Measurements from ENCODE around the gene PLD5.
"Not testable (repeated sequence)": the region's sequence is repeated elsewhere in the genome, so short reads cannot be mapped to it uniquely, and the experiment has no call there.

PLD5 gene

GRCh38 chr1:242219905-242220304 is 304.6 kb downstream of the PLD5 start:
- Histone ChIP-seq H3K27ac (ENCODE audit: low read depth, low read length, poor library complexity, severe bottlenecking) (no peak overlapping the region), H3K4me3 (ENCODE audit: low read depth, low read length, poor library complexity, severe bottlenecking) (no peak overlapping the region), H3F3A (ENCODE audit: insufficient read depth, low read length) (no peaks in the 10 kb centered on the region), H3K4me1 (ENCODE audit: insufficient read depth, low read length, severe bottlenecking) (no peaks in the 10 kb centered on the region), H3K9me2 (ENCODE audit: low read depth, low read length) (no peaks in the 10 kb centered on the region), H4K20me1 (ENCODE audit: insufficient read depth, low read length) (no peaks in the 10 kb centered on the region), H3K9ac (ENCODE audit: low read length) (no peak overlapping the region), H3K79me2 (ENCODE audit: insufficient read depth, low read length) (no peaks in the 10 kb centered on the region), H2AFZ (ENCODE audit: low read length) (no peak overlapping the region), H3K36me3 (ENCODE audit: insufficient read depth, low read length) (no peaks in the 10 kb centered on the region), H3K27me3 (ENCODE audit: insufficient read depth, low read length) (no peaks in the 10 kb centered on the region), H3K9me3 (ENCODE audit: low read length) (no peaks in the 10 kb centered on the region), H3K4me2 (ENCODE audit: low read length) (no peak overlapping the region)
- TF ChIP-seq EZH2 (IDR thresholded peaks at IDR 0.05; ENCODE audit: borderline replicate concordance, low read length) = no peak
- no peak for TF ChIP-seq CTCF (IDR thresholded peaks at IDR 0.05; ENCODE audit: low read length)

GRCh38 chr1:242219298-242219901 is 305.1 kb downstream of the PLD5 start:
- Histone ChIP-seq H3K4me2 (ENCODE audit: low read length) (no peak overlapping the region), H3K27ac (ENCODE audit: low read depth, low read length, poor library complexity, severe bottlenecking) (no peak overlapping the region)

GRCh38 chr1:242216368-242216767 is 308.1 kb downstream of the PLD5 start:
- Histone ChIP-seq H3K27ac (ENCODE audit: low read depth, low read length, poor library complexity, severe bottlenecking) (no peak overlapping the region), H3K4me3 (ENCODE audit: low read depth, low read length, poor library complexity, severe bottlenecking) (no peak overlapping the region), H3K9ac (ENCODE audit: low read length) (no peak overlapping the region), H2AFZ (ENCODE audit: low read length) (no peak overlapping the region), H3K27me3 (ENCODE audit: insufficient read depth, low read length) (no peaks in the 10 kb centered on the region), H3K4me2 (ENCODE audit: low read length) (no peak overlapping the region), H3K9me2 (ENCODE audit: low read depth, low read length) (no peaks in the 10 kb centered on the region), H3K9me3 (ENCODE audit: low read length) (no peaks in the 10 kb centered on the region), H4K20me1 (ENCODE audit: insufficient read depth, low read length) (no peaks in the 10 kb centered on the region), H3K4me1 (ENCODE audit: insufficient read depth, low read length, severe bottlenecking) (no peaks in the 10 kb centered on the region), H3K79me2 (ENCODE audit: insufficient read depth, low read length) (no peaks in the 10 kb centered on the region), H3K36me3 (ENCODE audit: insufficient read depth, low read length) (no peaks in the 10 kb centered on the region), H3F3A (ENCODE audit: insufficient read depth, low read length) (no peaks in the 10 kb centered on the region)
- TF ChIP-seq EZH2 (IDR thresholded peaks at IDR 0.05; ENCODE audit: borderline replicate concordance, low read length) = no peak
- no peak for TF ChIP-seq CTCF (IDR thresholded peaks at IDR 0.05; ENCODE audit: low read length)

More at GRCh38 chr1:242219298-242219901, 305.1 kb downstream of the PLD5 start:
- H4K20me1 ChIP-seq (ENCODE audit: insufficient read depth, low read length) = no peaks in the 10 kb centered on the region
- H3K27me3 ChIP-seq (ENCODE audit: insufficient read depth, low read length) = no peaks in the 10 kb centered on the region
- H3K79me2 ChIP-seq (ENCODE audit: insufficient read depth, low read length) = no peaks in the 10 kb centered on the region
- no peak overlapping the region for H2AFZ ChIP-seq (ENCODE audit: low read length)
- no peak overlapping the region for H3K9ac ChIP-seq (ENCODE audit: low read length)
- H3F3A ChIP-seq (ENCODE audit: insufficient read depth, low read length) = no peaks in the 10 kb centered on the region
- no peaks in the 10 kb centered on the region for H3K4me1 ChIP-seq (ENCODE audit: insufficient read depth, low read length, severe bottlenecking)
- no peak overlapping the region for H3K4me3 ChIP-seq (ENCODE audit: low read depth, low read length, poor library complexity, severe bottlenecking)
- no peaks in the 10 kb centered on the region for H3K9me2 ChIP-seq (ENCODE audit: low read depth, low read length)
- H3K36me3 ChIP-seq (ENCODE audit: insufficient read depth, low read length) = no peaks in the 10 kb centered on the region
- TF ChIP-seq EZH2 (IDR thresholded peaks at IDR 0.05; ENCODE audit: borderline replicate concordance, low read length) (no peak), CTCF (IDR thresholded peaks at IDR 0.05; ENCODE audit: low read length) (no peak)
- H3K9me3 ChIP-seq (ENCODE audit: low read length) = no peaks in the 10 kb centered on the region

GRCh38 chr1:242214455-242214854 is 310.0 kb downstream of the PLD5 start:
- not testable (repeated sequence) for H2AFZ ChIP-seq (ENCODE audit: low read length); H4K20me1 ChIP-seq (ENCODE audit: insufficient read depth, low read length); H3K9ac ChIP-seq (ENCODE audit: low read length); H3K9me2 ChIP-seq (ENCODE audit: low read depth, low read length); H3K27ac ChIP-seq (ENCODE audit: low read depth, low read length, poor library complexity, severe bottlenecking); H3K4me1 ChIP-seq (ENCODE audit: insufficient read depth, low read length, severe bottlenecking); H3K9me3 ChIP-seq (ENCODE audit: low read length); H3K4me3 ChIP-seq (ENCODE audit: low read depth, low read length, poor library complexity, severe bottlenecking); H3K27me3 ChIP-seq (ENCODE audit: insufficient read depth, low read length); H3K36me3 ChIP-seq (ENCODE audit: insufficient read depth, low read length); H3K79me2 ChIP-seq (ENCODE audit: insufficient read depth, low read length); H3K4me2 ChIP-seq (ENCODE audit: low read length); H3F3A ChIP-seq (ENCODE audit: insufficient read depth, low read length)

- not testable (repeated sequence) for H3F3A ChIP-seq (ENCODE audit: insufficient read depth, low read length); H3K9me2 ChIP-seq (ENCODE audit: low read depth, low read length); H3K9ac ChIP-seq (ENCODE audit: low read length); H3K9me3 ChIP-seq (ENCODE audit: low read length); H3K27ac ChIP-seq (ENCODE audit: low read depth, low read length, poor library complexity, severe bottlenecking); H3K4me1 ChIP-seq (ENCODE audit: insufficient read depth, low read length, severe bottlenecking); H3K79me2 ChIP-seq (ENCODE audit: insufficient read depth, low read length); H3K4me2 ChIP-seq (ENCODE audit: low read length); H4K20me1 ChIP-seq (ENCODE audit: insufficient read depth, low read length); H3K36me3 ChIP-seq (ENCODE audit: insufficient read depth, low read length); H3K27me3 ChIP-seq (ENCODE audit: insufficient read depth, low read length); H3K4me3 ChIP-seq (ENCODE audit: low read depth, low read length, poor library complexity, severe bottlenecking); H2AFZ ChIP-seq (ENCODE audit: low read length)
These were observed 311.5 kb downstream of the PLD5 start for GRCh38 chr1:242212961-242213360.

Data from OCI-LY1 (cell line).